Naive thymus-derived CD4-positive, alpha-beta T cell (primary cell): ENCODE data around the gene TF. TPM values are rescaled to one million over a fixed set of nuclear protein-coding genes. Genes with fewer than 3 reads are reported as not detected.

Source experiments
- ATAC-seq: fragments of 150-1000 bp; cut with Tn5 transposase; 2 replicates; pipeline ENCODE4 v1.10.0; 2021; ENCODE audit warnings: mild to moderate bottlenecking, moderate library complexity
- CTCF ChIA-PET: fragments of 350-600 bp; sonication (Branson Sonifier 250); formaldehyde crosslinking; loops from one replicate; lab custom pipeline; 2021; ENCODE audit warnings: antibody characterized with exemption; lab: Charles Lee
- POLR2A ChIA-PET: fragments of 350-600 bp; sonication (Branson Sonifier 250); formaldehyde crosslinking; loops from one replicate; lab custom pipeline; 2021; ENCODE audit warnings: antibody characterized with exemption, inconsistent platforms; lab: Charles Lee
- DNase-seq, 9 donors: peaks; one replicate each; pipeline versions ENCODE4 v3.0.0 to v3.0.0-alpha.2; 2020 to 2022; ENCODE audit warnings: mixed read lengths in 1 of 9
- H3K27ac ChIP-seq: one replicate; pipeline ENCODE4 v1.7.0; 2013; ENCODE audit warnings: mild to moderate bottlenecking, low read depth, low read length, moderate library complexity
- H3K27me3 ChIP-seq, 2 donors: one replicate each; pipeline ENCODE4 v1.7.0; 2013; ENCODE audit warnings: low read length in 2 of 2, mild to moderate bottlenecking in 2 of 2, moderate library complexity in 2 of 2; ENCODE audit not compliant: control insufficient read depth in 2 of 2, insufficient read depth in 2 of 2
- H3K36me3 ChIP-seq, 3 experiments: 1 replicate in 2 of 3; 2 replicates in 1 of 3; pipeline ENCODE4 v1.7.0; 2013; ENCODE audit warnings: low read length in 3 of 3, mild to moderate bottlenecking in 3 of 3, moderate library complexity in 1 of 3; ENCODE audit not compliant: insufficient read depth in 3 of 3, control insufficient read depth in 2 of 3
- H3K4me1 ChIP-seq, 2 donors: one replicate each; pipeline ENCODE4 v1.7.0; 2013; ENCODE audit warnings: low read length in 2 of 2, mild to moderate bottlenecking in 2 of 2, moderate library complexity in 1 of 2; ENCODE audit not compliant: control insufficient read depth in 2 of 2, insufficient read depth in 2 of 2
- H3K4me3 ChIP-seq: 2 replicates; pipeline ENCODE4 v1.7.0; 2013; ENCODE audit warnings: mild to moderate bottlenecking, low read length
- H3K9me3 ChIP-seq, 3 experiments: 1 replicate in 2 of 3; 2 replicates in 1 of 3; pipeline ENCODE4 v1.7.0; 2013; ENCODE audit warnings: low read length in 3 of 3; ENCODE audit not compliant: control insufficient read depth in 2 of 3
- H3K27ac Mint-ChIP-seq, 9 donors: one replicate each; pipeline ENCODE4 v1.8.0; 2020 to 2022; ENCODE audit warnings: mixed read lengths in 9 of 9, mild to moderate bottlenecking in 8 of 9, moderate library complexity in 5 of 9, inconsistent platforms in 2 of 9
- H3K27me3 Mint-ChIP-seq, 5 donors: one replicate each; pipeline ENCODE4 v1.8.0; 2021 to 2022; ENCODE audit warnings: mixed read lengths in 5 of 5, mild to moderate bottlenecking in 1 of 5
- H3K36me3 Mint-ChIP-seq, 5 donors: one replicate each; pipeline ENCODE4 v1.8.0; 2020 to 2022; ENCODE audit warnings: mixed read lengths in 5 of 5, mild to moderate bottlenecking in 3 of 5, inconsistent platforms in 1 of 5
- H3K4me1 Mint-ChIP-seq, 7 donors: one replicate each; pipeline ENCODE4 v1.8.0; 2020 to 2022; ENCODE audit warnings: mixed read lengths in 7 of 7, mild to moderate bottlenecking in 3 of 7, inconsistent platforms in 1 of 7
- H3K4me3 Mint-ChIP-seq, 10 donors: one replicate each; pipeline ENCODE4 v1.8.0; 2020 to 2022; ENCODE audit warnings: mild to moderate bottlenecking in 10 of 10, mixed read lengths in 10 of 10, moderate library complexity in 6 of 10, inconsistent platforms in 2 of 10
- H3K9me3 Mint-ChIP-seq, 11 donors: one replicate each; pipeline ENCODE4 v1.8.0; 2020 to 2022; ENCODE audit warnings: mixed read lengths in 11 of 11, mild to moderate bottlenecking in 4 of 11, inconsistent platforms in 1 of 11, moderate library complexity in 1 of 11
- intact Hi-C, 2 donors: fragments of 100-400 bp; cut with micrococcal nuclease; formaldehyde crosslinking; loops; one replicate each; pipeline ENCODE4 v1.15.1; 2023
- polyA plus RNA-seq, 2 donors: library from polyadenylated mRNA; unstranded; fragments of 300-500 nt; fragmentation: Illumina TruSeq; gene quantifications; one replicate each; pipeline ENCODE4 v1.2.3, GENCODE V29; 2021
- total RNA-seq, 6 experiments: library from RNA in 5 of 6; stranded (reverse) in 5 of 6; gene quantifications; 1 replicate in 5 of 6; 2 replicates in 1 of 6; pipeline ENCODE4 v1.2.3 and lab custom pipeline; 2021 to 2026

Gene TF
- total and polyA plus RNA-seq, 7 experiments from 2014 or later = 0.11 to 0.54 (median 0.35) TPM; not detected in 2

DNA sequence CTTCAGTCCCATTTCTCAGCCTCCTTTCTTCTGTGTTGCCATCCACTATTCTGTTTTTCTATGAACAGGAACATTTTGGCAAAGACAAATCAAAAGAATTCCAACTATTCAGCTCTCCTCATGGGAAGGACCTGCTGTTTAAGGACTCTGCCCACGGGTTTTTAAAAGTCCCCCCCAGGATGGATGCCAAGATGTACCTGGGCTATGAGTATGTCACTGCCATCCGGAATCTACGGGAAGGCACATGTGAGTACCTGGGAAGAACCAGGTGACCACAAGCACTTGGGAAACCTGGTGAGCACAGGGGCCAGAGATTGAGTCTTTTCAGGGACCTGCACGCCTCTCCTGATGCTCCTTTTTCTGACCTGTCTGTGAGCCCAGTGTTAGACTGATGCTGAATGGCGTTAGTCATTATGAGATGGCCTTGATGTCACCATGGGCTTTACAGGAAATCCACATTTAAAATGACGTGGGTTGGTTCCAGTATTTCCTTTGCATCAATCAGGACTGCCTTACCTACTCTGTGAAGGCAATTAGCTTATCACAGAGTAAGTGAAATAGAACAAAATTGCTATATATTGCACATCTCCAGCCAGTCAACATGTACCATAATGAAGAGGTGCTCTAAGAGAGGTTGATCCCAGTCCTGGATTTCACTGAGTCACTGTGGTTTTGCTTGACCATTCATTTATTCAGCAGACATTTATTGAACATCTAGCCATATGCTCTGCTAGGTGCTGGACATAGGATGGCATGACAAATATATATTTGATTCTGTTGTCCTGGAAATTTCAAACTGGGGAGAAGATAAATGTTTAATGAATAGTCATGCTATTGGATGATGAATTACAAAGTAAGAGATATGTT lies 11.7 kb downstream of the TF start:
- H3K4me1 Mint-ChIP-seq = no peaks in the 10 kb centered on the region
- no peaks in the 10 kb centered on the region for H3K27me3 ChIP-seq
- no peak for DNase-seq
- ATAC-seq = no peak
- H3K4me3 Mint-ChIP-seq = no peak overlapping the region
- no peak overlapping the region for H3K27ac Mint-ChIP-seq
- POLR2A ChIA-PET = no interaction called here
- no peaks in the 10 kb centered on the region for H3K36me3 ChIP-seq
- H3K36me3 Mint-ChIP-seq = no peaks in the 10 kb centered on the region
- H3K4me1 ChIP-seq = no peaks in the 10 kb centered on the region
- H3K9me3 Mint-ChIP-seq = no peaks in the 10 kb centered on the region
- intact Hi-C loops = no loop called here
- H3K4me3 ChIP-seq = no peak overlapping the region
- CTCF ChIA-PET = no interaction called here
- H3K9me3 ChIP-seq = no peaks in the 10 kb centered on the region
- H3K27ac ChIP-seq = no peak overlapping the region
- H3K27me3 Mint-ChIP-seq = peaks cover 0 to 11% (median 0%) of the 10 kb centered on the region in 5 donors

DNA sequence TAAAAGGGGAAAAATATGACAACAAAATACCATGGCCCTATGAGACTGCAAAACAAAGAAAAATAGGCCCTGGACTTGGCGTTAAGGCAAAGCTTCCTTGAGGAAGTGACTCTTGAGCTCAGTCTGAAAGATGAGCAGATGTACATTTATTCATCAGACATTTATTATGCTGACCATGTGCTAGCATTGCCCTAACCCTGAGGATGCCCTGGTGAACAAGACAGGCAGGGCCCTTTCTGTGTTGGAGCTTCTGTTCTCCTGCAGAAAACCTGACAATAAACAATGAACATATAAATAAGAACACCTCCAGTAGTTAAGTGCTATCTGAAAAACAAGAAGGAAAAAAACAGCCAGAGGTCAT lies 12.4 kb downstream of the TF start:
- CTCF ChIA-PET = no interaction called here

GRCh38 chr3:133758964-133759739 lies 13.0 kb downstream of the TF start:
- H3K4me1 ChIP-seq = no peaks in the 10 kb centered on the region
- ChIA-PET POLR2A (no interaction called here), CTCF (no interaction called here)
- H3K4me3 Mint-ChIP-seq = no peak overlapping the region
- ATAC-seq (no peak), DNase-seq (no peak)
- no peaks in the 10 kb centered on the region for H3K9me3 Mint-ChIP-seq
- H3K36me3 Mint-ChIP-seq = no peaks in the 10 kb centered on the region
- H3K36me3 ChIP-seq = no peaks in the 10 kb centered on the region
- H3K27ac Mint-ChIP-seq = no peak overlapping the region
- intact Hi-C loops = no loop called here
- no peak overlapping the region for H3K27ac ChIP-seq
- peaks cover 0 to 20% (median 4%) of the 10 kb centered on the region in 5 donors for H3K27me3 Mint-ChIP-seq
- H3K9me3 ChIP-seq = no peaks in the 10 kb centered on the region
- H3K27me3 ChIP-seq = no peaks in the 10 kb centered on the region
- no peak overlapping the region for H3K4me3 ChIP-seq
- H3K4me1 Mint-ChIP-seq = no peaks in the 10 kb centered on the region

More for the DNA sequence above, 12.4 kb downstream of the TF start:
- Mint-ChIP-seq H3K27ac (no peak overlapping the region), H3K4me3 (no peak overlapping the region), H3K4me1 (no peaks in the 10 kb centered on the region), H3K36me3 (no peaks in the 10 kb centered on the region), H3K9me3 (no peaks in the 10 kb centered on the region), H3K27me3 (peaks cover 0 to 14% (median 0%) of the 10 kb centered on the region in 5 donors)
- H3K36me3 ChIP-seq = no peaks in the 10 kb centered on the region
- POLR2A ChIA-PET = no interaction called here
- no peaks in the 10 kb centered on the region for H3K9me3 ChIP-seq
- H3K27ac ChIP-seq = no peak overlapping the region
- H3K4me3 ChIP-seq = no peak overlapping the region
- H3K4me1 ChIP-seq = no peaks in the 10 kb centered on the region
- DNase-seq (no peak), ATAC-seq (no peak)
- intact Hi-C loops = no loop called here
- H3K27me3 ChIP-seq = no peaks in the 10 kb centered on the region

GRCh38 chr3:133759740-133760305 lies 13.6 kb downstream of the TF start:
- no peaks in the 10 kb centered on the region for H3K4me1 ChIP-seq
- no peaks in the 10 kb centered on the region for H3K36me3 ChIP-seq
- Mint-ChIP-seq H3K36me3 (no peaks in the 10 kb centered on the region), H3K4me3 (no peak overlapping the region), H3K4me1 (no peaks in the 10 kb centered on the region), H3K27me3 (peaks cover 0 to 20% (median 4%) of the 10 kb centered on the region in 5 donors), H3K27ac (no peak overlapping the region), H3K9me3 (no peaks in the 10 kb centered on the region)
- no peak overlapping the region for H3K27ac ChIP-seq
- DNase-seq (no peak), ATAC-seq (no peak)
- H3K4me3 ChIP-seq = no peak overlapping the region
- intact Hi-C loops = no loop called here
- H3K27me3 ChIP-seq = no peaks in the 10 kb centered on the region
- CTCF ChIA-PET = no interaction called here
- no peaks in the 10 kb centered on the region for H3K9me3 ChIP-seq
- POLR2A ChIA-PET = no interaction called here

GRCh38 chr3:133760916-133761315 lies 14.7 kb downstream of the TF start:
- H3K4me1 ChIP-seq = no peaks in the 10 kb centered on the region
- intact Hi-C loops = no loop called here
- POLR2A ChIA-PET = no interaction called here
- peaks cover 0 to 23% (median 4%) of the 10 kb centered on the region in 5 donors for H3K27me3 Mint-ChIP-seq
- no peak overlapping the region for H3K27ac ChIP-seq
- DNase-seq (no peak), ATAC-seq (no peak)
- H3K9me3 Mint-ChIP-seq = no peaks in the 10 kb centered on the region
- no peak overlapping the region for H3K4me3 Mint-ChIP-seq
- no peaks in the 10 kb centered on the region for H3K4me1 Mint-ChIP-seq
- no peaks in the 10 kb centered on the region for H3K27me3 ChIP-seq
- no peaks in the 10 kb centered on the region for H3K9me3 ChIP-seq
- H3K36me3 Mint-ChIP-seq = no peaks in the 10 kb centered on the region
- no peaks in the 10 kb centered on the region for H3K36me3 ChIP-seq
- H3K27ac Mint-ChIP-seq = no peak overlapping the region
- no peak overlapping the region for H3K4me3 ChIP-seq
- CTCF ChIA-PET = no interaction called here

DNA sequence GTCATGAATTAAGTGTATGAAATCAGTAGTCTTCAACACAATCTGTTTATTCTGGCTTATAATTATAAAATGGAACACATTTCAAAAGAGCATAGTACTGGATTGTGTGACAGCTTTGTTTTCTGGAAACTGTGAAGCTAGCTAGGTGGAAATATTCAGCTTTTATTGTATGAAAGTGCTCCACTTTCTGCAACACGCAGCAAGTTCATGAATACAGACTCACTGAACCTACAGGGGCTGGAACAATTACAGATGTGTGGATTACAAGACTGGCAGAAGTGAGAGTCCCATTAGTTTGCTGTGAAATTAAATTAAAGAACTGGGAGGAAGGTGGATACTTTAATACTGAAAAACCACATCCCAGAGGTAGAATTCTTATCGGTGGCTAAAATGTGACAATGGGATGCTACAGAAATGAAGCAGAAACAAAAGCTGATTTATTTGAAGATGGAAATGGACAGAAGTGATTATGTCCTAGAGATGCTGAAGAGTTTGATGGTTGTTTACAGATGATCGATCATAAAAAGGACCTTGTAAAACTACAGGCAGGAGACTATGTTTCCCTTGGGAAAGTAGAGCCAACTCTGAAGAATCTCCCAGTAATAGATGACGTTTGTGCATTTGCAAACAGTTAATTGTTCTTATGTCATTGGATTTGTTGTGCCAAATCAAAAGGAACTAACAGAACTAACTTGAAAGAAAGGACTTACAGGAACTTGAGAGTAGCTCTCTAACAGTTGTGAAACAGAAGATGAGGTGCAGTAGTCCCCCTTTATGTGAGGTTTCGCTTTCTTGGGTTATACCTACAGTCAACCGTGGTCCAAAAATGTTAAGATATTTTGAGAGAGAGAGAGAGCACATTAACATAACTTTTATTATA lies 15.7 kb downstream of the TF start:
- Mint-ChIP-seq H3K4me3 (no peak overlapping the region), H3K27me3 (peaks cover 0 to 24% (median 7%) of the 10 kb centered on the region in 5 donors), H3K27ac (no peak overlapping the region), H3K36me3 (no peaks in the 10 kb centered on the region), H3K9me3 (no peaks in the 10 kb centered on the region), H3K4me1 (no peaks in the 10 kb centered on the region)
- Histone ChIP-seq H3K4me1 (no peaks in the 10 kb centered on the region), H3K27ac (no peak overlapping the region), H3K9me3 (no peaks in the 10 kb centered on the region), H3K27me3 (no peaks in the 10 kb centered on the region), H3K36me3 (no peaks in the 10 kb centered on the region), H3K4me3 (no peak overlapping the region)
- ChIA-PET POLR2A (no interaction called here), CTCF (no interaction called here)
- ATAC-seq (no peak), DNase-seq (no peak)
- intact Hi-C loops = no loop called here
